Measurements from ENCODE around the gene CFAP73. TPM values are rescaled to one million over a fixed set of nuclear protein-coding genes. Genes with fewer than 3 reads are reported as not detected.

CFAP73 gene
- total and polyA plus RNA-seq, 2 donors from 2014 or later: 0.52 to 2.4 TPM

DNA sequence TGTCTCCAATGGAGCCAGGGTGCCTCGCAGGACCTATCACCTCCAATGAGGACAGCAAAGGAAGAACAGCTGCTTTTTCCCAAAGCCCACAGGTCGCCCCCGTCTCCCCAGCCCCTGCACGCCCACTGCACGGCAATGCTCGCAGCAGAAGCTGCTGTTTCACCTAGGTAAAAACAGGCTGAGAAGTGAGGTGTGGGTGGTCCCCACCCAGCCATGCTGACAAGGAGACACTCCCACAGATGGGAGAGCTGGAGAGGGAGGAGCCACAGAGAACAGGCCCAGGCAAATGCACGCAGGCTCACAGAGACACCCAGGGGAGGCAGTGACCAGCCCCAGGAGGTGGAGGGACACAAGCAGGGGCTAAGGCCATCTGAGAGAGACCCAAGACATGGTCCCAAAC lies 10.4 kb downstream of the CFAP73 start:
- DNase-seq: no peak
- FAIRE-seq: no peak

DNA sequence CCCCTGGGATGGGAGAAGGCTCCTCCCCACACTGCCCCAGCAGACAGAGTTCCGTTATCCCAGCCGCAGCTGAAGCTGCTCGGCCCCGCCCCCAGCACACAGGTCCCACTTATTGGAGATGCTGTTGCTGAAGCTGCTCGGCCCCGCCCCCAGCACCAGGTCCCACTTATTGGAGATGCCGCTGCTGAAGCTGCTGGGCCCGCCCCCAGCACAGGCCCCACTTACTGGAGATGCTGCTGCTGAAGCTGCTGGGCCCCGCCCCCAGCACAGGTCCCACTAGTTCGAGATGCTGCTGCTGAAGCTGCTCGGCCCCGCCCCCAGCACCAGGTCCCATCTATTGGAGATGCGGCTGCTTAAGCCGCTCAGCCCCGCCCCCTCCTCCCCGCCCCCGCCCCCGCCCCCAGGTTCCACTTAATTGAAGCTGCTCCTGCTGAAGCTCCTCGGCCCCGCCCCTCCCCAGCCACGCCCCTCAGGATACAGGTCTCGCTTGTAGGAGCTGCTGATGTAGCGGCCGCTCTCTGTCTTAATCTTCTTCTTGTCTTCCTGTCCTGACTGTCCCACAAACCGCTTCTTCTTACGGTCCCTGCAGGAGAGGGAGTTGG lies 12.0 kb downstream of the CFAP73 start:
- FAIRE-seq: no peak
- Histone ChIP-seq H3K4me1 (ENCODE audit: control insufficient read depth in 2 of 3, insufficient read depth in 2 of 3, low read depth in 1 of 3, low read length in 3 of 3) (no peaks in the 10 kb centered on the region), H3K4me3 (ENCODE audit: low read length in 3 of 3) (no peak overlapping the region), H3K9me3 (ENCODE audit: control insufficient read depth in 2 of 3, insufficient read depth in 1 of 3, low read length in 3 of 3) (no peaks in the 10 kb centered on the region), H3K9ac (ENCODE audit: low read length in 3 of 3) (no peak overlapping the region), H3K27ac (ENCODE audit: low read depth in 2 of 2, low read length in 2 of 2) (no peak overlapping the region), H3K36me3 (ENCODE audit: control insufficient read depth in 2 of 3, insufficient read depth in 3 of 3, low read length in 3 of 3) (peaks cover 2 to 58% (median 23%) of the 10 kb centered on the region in 3 donors), H3K27me3 (ENCODE audit: control insufficient read depth, insufficient read depth, low read length) (no peaks in the 10 kb centered on the region)
- TF ChIP-seq, protein P1, sequence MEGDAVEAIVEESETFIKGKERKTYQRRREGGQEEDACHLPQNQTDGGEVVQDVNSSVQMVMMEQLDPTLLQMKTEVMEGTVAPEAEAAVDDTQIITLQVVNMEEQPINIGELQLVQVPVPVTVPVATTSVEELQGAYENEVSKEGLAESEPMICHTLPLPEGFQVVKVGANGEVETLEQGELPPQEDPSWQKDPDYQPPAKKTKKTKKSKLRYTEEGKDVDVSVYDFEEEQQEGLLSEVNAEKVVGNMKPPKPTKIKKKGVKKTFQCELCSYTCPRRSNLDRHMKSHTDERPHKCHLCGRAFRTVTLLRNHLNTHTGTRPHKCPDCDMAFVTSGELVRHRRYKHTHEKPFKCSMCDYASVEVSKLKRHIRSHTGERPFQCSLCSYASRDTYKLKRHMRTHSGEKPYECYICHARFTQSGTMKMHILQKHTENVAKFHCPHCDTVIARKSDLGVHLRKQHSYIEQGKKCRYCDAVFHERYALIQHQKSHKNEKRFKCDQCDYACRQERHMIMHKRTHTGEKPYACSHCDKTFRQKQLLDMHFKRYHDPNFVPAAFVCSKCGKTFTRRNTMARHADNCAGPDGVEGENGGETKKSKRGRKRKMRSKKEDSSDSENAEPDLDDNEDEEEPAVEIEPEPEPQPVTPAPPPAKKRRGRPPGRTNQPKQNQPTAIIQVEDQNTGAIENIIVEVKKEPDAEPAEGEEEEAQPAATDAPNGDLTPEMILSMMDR (IDR thresholded peaks at IDR 0.05; ENCODE audit: borderline replicate concordance, extremely low read depth, insufficient read depth): no peak
- DNase-seq: peak in 4 of 5 donors; percentile 78 to 96 (median 86)
- intact Hi-C loops (cut with DNase I): no loop called here

More for the DNA sequence above, 10.4 kb downstream of the CFAP73 start:
- Histone ChIP-seq H3K27me3 (ENCODE audit: control insufficient read depth, insufficient read depth, low read length) (no peaks in the 10 kb centered on the region), H3K36me3 (ENCODE audit: control insufficient read depth in 2 of 3, insufficient read depth in 3 of 3, low read length in 3 of 3) (peaks cover 0 to 50% (median 20%) of the 10 kb centered on the region in 3 donors), H3K4me1 (ENCODE audit: control insufficient read depth in 2 of 3, insufficient read depth in 2 of 3, low read depth in 1 of 3, low read length in 3 of 3) (no peaks in the 10 kb centered on the region), H3K9me3 (ENCODE audit: control insufficient read depth in 2 of 3, insufficient read depth in 1 of 3, low read length in 3 of 3) (no peaks in the 10 kb centered on the region), H3K4me3 (ENCODE audit: low read length in 3 of 3) (no peak overlapping the region), H3K9ac (ENCODE audit: low read length in 3 of 3) (no peak overlapping the region), H3K27ac (ENCODE audit: low read depth in 2 of 2, low read length in 2 of 2) (no peak overlapping the region)
- intact Hi-C loops (cut with DNase I): no loop called here
- TF ChIP-seq, protein P1 (IDR thresholded peaks at IDR 0.05; ENCODE audit: borderline replicate concordance, extremely low read depth, insufficient read depth): no peak

DNA sequence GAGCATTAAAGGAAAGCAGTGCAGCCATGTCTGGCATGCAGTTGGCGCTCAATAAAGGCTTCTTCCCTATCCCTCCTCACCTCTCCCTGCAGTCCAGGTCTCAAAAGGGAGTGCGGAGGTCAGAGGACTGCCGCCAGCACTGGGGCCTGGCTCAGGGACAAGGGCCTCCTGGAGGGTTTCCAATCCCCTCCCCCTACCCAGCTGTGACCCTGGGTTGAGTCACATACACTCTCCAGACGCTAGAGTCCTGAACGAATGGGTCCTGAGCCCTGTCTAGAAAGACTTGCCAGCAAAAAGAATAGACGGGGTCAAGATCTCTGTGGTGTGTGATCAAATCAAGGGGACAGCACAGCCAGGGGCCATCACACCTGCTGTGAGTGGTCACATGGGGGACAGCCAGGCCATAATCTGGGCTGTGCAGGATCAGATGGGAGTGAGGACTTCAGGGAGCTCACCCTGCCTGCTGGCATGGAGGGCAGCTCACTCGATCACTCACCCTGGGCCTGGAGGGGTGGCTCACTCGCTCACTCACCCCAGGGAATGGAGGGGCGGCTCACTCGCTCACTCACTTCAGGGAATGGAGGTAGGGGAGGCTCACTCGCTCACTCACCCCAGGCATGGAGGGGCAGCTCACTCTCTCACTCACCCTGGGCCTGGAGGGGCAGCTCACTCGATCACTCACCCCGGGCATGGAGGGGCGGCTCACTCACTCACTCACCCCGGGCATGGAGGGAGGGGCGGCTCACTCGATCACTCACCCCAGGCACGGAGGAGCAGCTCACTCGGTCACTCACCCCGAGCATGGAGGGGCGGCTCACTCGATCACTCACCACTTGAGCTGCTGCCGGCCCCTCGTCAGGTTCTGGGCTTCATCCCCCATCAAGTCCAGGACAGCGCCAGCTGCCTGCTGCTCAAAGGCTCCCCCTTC lies 12.8 kb downstream of the CFAP73 start:
- no peaks in the 10 kb centered on the region for H3K9me3 ChIP-seq (ENCODE audit: control insufficient read depth in 2 of 3, insufficient read depth in 1 of 3, low read length in 3 of 3)
- intact Hi-C loops (cut with DNase I): no loop called here
- H3K27me3 ChIP-seq (ENCODE audit: control insufficient read depth, insufficient read depth, low read length): no peaks in the 10 kb centered on the region
- no peak overlapping the region for H3K27ac ChIP-seq (ENCODE audit: low read depth in 2 of 2, low read length in 2 of 2)
- FAIRE-seq (no peak), DNase-seq (no peak)
- TF ChIP-seq, protein P1 (IDR thresholded peaks at IDR 0.05; ENCODE audit: borderline replicate concordance, extremely low read depth, insufficient read depth): no peak
- no peaks in the 10 kb centered on the region for H3K4me1 ChIP-seq (ENCODE audit: control insufficient read depth in 2 of 3, insufficient read depth in 2 of 3, low read depth in 1 of 3, low read length in 3 of 3)
- no peak overlapping the region for H3K9ac ChIP-seq (ENCODE audit: low read length in 3 of 3)
- H3K36me3 ChIP-seq (ENCODE audit: control insufficient read depth in 2 of 3, insufficient read depth in 3 of 3, low read length in 3 of 3): peaks cover 2 to 58% (median 27%) of the 10 kb centered on the region in 3 donors
- no peak overlapping the region for H3K4me3 ChIP-seq (ENCODE audit: low read length in 3 of 3)
